Smooth muscle cell (in vitro differentiated cells): ENCODE measurements around the gene ADAMTS17. TPM values are rescaled to one million over a fixed set of nuclear protein-coding genes. Genes with fewer than 3 reads are reported as not detected.

Experiments
- DNase-seq: peaks from one replicate; lab custom pipeline; 2025; ENCODE audit not compliant: unreplicated experiment; lab: John Stamatoyannopoulos, UW
- H2AFZ ChIP-seq: fragments of 200-600 bp; sonication (generic); 2 replicates; pipeline ENCODE4 v1.6.0; 2016; ENCODE audit warnings: antibody characterized with exemption, low read depth, mild to moderate bottlenecking
- H3F3A ChIP-seq: fragments of 200-600 bp; sonication (generic); 2 replicates; pipeline ENCODE4 v1.6.0; 2017; ENCODE audit warnings: antibody characterized with exemption, low read depth
- H3K27ac ChIP-seq: fragments of 200-600 bp; sonication (generic); 2 replicates; pipeline ENCODE4 v1.5.1; 2016; ENCODE audit warnings: low read depth, mild to moderate bottlenecking
- H3K27me3 ChIP-seq: fragments of 200-600 bp; sonication (generic); 2 replicates; pipeline ENCODE4 v1.6.1; 2016; ENCODE audit warnings: low read depth, mild to moderate bottlenecking
- H3K36me3 ChIP-seq: fragments of 200-600 bp; sonication (generic); 2 replicates; pipeline ENCODE4 v1.5.1; 2016; ENCODE audit warnings: low read depth
- H3K4me1 ChIP-seq: fragments of 200-600 bp; sonication (generic); 2 replicates; pipeline ENCODE4 v1.5.1; 2016; ENCODE audit warnings: low read depth
- H3K4me2 ChIP-seq: fragments of 200-600 bp; sonication (generic); 2 replicates; pipeline ENCODE4 v1.6.0; 2016; ENCODE audit warnings: mild to moderate bottlenecking
- H3K4me3 ChIP-seq: fragments of 200-600 bp; sonication (generic); 2 replicates; pipeline ENCODE4 v1.5.1; 2016; ENCODE audit warnings: mild to moderate bottlenecking
- H3K79me2 ChIP-seq: fragments of 200-600 bp; sonication (generic); 2 replicates; pipeline ENCODE4 v1.6.0; 2016; ENCODE audit warnings: low read depth, mild to moderate bottlenecking
- H3K9ac ChIP-seq: fragments of 200-600 bp; sonication (generic); 2 replicates; pipeline ENCODE4 v1.6.0; 2016; ENCODE audit warnings: low read depth
- H3K9me3 ChIP-seq: fragments of 200-600 bp; sonication (generic); replicated peaks from 2 replicates; pipeline ENCODE4 v1.5.1; 2016; ENCODE audit warnings: low read depth
- H4K20me1 ChIP-seq: fragments of 200-600 bp; sonication (generic); 2 replicates; pipeline ENCODE4 v1.6.0; 2016; ENCODE audit warnings: low read depth
- CTCF ChIP-seq: fragments of 200-600 bp; sonication (generic); IDR thresholded peaks from 2 replicates; pipeline ENCODE4 v1.5.1; 2017; ENCODE audit warnings: borderline replicate concordance, mild to moderate bottlenecking, antibody characterized with exemption; ENCODE audit not compliant: insufficient read depth, poor library complexity, severe bottlenecking
- WGBS: methylation state at CpG from one replicate; pipeline ENCODE4 v1.1.7; 2016; ENCODE audit warnings: low lambda C conversion rate; 5-methylcytosine and 5-hydroxymethylcytosine counted together
- polyA plus RNA-seq: library from polyadenylated mRNA; unstranded; fragments of >200 nt; fragmentation: Nextera tagmentation; extraction: Ambion mirVana; gene quantifications from 2 replicates; pipeline ENCODE4 v1.2.1, GENCODE V29; 2016
- total RNA-seq: library from RNA; depleted of rRNA; stranded (reverse); fragments of >200 nt; gene quantifications from 2 replicates; pipeline ENCODE4 v1.2.3, GENCODE V29; 2014

Gene ADAMTS17
- total and polyA plus RNA-seq, 2 experiments from 2014 or later, result 0.63 to 3.1 TPM

DNA sequence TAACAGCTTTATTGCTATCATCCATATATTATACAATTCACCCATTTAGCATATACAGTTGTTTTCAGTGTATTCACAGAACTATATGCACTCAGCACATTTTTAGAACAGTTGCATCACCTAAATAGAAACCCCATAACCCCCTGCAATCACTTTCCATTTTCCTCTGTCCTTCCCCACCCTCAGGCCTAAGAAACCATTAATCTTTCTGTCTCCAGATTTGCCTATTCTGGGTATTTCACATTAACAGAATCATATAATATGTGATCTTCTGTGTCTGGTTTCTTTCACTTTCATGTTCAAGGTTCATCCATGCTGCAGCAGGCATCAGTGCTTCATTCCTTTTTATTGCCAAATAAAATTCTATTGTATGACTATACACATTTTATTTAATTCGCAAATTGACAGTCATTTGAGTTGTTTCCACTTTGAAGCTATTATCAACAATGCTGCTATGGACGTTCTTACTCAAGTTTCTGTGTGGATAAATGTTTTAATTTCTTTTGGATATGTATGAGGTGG is 39.8 kb downstream of the ADAMTS17 start:
- 86% methylated on average over 2 of the region's 2 CpGs for WGBS
- H3K36me3 ChIP-seq, result no peaks in the 10 kb centered on the region

GRCh38 chr15:100298257-100298656 is 43.5 kb downstream of the ADAMTS17 start:
- no peak for TF ChIP-seq CTCF
- no peaks in the 10 kb centered on the region for H3K36me3 ChIP-seq
- no peaks in the 10 kb centered on the region for H3F3A ChIP-seq
- 94% methylated on average over 7 of the region's 7 CpGs for WGBS
- no peaks in the 10 kb centered on the region for H3K4me1 ChIP-seq
- peaks cover 3% of the 10 kb centered on the region for H3K27me3 ChIP-seq
- DNase-seq, result no peak
- no peaks in the 10 kb centered on the region for H3K9me3 ChIP-seq
- no peak overlapping the region for H3K4me3 ChIP-seq
- H3K79me2 ChIP-seq, result no peaks in the 10 kb centered on the region
- no peak overlapping the region for H3K4me2 ChIP-seq
- no peaks in the 10 kb centered on the region for H4K20me1 ChIP-seq
- H3K9ac ChIP-seq, result no peak overlapping the region
- no peak overlapping the region for H2AFZ ChIP-seq
- no peak overlapping the region for H3K27ac ChIP-seq

More for the DNA sequence above, 39.8 kb downstream of the ADAMTS17 start:
- no peaks in the 10 kb centered on the region for H3F3A ChIP-seq
- no peak for TF ChIP-seq CTCF
- no peak overlapping the region for H3K9ac ChIP-seq
- no peaks in the 10 kb centered on the region for H3K4me1 ChIP-seq
- H3K27me3 ChIP-seq, result no peaks in the 10 kb centered on the region
- H3K9me3 ChIP-seq, result no peaks in the 10 kb centered on the region
- H3K4me2 ChIP-seq, result no peak overlapping the region
- no peak overlapping the region for H2AFZ ChIP-seq
- H3K27ac ChIP-seq, result no peak overlapping the region
- H3K4me3 ChIP-seq, result no peak overlapping the region
- H3K79me2 ChIP-seq, result no peaks in the 10 kb centered on the region
- DNase-seq, result no peak
- H4K20me1 ChIP-seq, result no peaks in the 10 kb centered on the region

- Histone ChIP-seq H3F3A (no peaks in the 10 kb centered on the region), H3K36me3 (no peaks in the 10 kb centered on the region), H3K79me2 (no peaks in the 10 kb centered on the region), H3K4me1 (no peaks in the 10 kb centered on the region), H2AFZ (no peak overlapping the region), H4K20me1 (no peaks in the 10 kb centered on the region), H3K9me3 (no peaks in the 10 kb centered on the region), H3K4me2 (no peak overlapping the region), H3K4me3 (no peak overlapping the region), H3K27me3 (peaks cover 3% of the 10 kb centered on the region), H3K9ac (no peak overlapping the region), H3K27ac (no peak overlapping the region)
- 79% methylated on average over 9 of the region's 9 CpGs for WGBS
- no peak for DNase-seq
- no peak for TF ChIP-seq CTCF
These were observed 44.0 kb downstream of the ADAMTS17 start for GRCh38 chr15:100297812-100298211.

DNA sequence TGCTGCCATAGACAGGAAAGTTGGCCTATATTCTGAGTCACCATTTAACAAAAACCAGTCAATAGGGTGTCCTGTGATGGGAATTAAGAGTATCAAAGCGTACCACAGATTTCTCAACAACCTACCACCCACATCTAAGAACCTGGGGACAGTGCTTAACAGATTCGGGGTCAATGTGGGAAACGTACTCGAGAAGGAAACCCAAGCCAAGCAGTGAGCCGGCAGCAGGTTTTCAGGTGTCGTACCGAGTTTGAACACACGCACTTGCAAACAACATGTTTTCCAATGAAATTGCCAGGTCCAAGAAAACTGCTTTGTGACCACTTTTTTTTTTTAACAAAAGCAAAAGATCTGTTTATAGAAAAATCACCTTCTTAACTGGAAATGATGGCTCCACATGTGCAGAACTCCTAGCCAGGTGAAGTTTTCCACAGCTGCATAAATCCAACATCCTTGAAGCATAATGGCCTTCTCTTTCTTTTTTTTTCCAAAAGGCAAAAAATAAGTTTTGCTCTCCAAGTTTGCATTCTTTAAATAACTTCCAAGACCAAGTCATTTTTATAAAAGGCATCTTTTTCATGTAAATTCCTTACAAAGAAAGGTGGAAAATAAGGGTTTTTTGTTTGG is 45.7 kb downstream of the ADAMTS17 start:
- Histone ChIP-seq H2AFZ (no peak overlapping the region), H3K9me3 (no peaks in the 10 kb centered on the region), H3K9ac (no peak overlapping the region), H3K79me2 (no peaks in the 10 kb centered on the region), H4K20me1 (no peaks in the 10 kb centered on the region), H3K36me3 (no peaks in the 10 kb centered on the region), H3K27ac (no peak overlapping the region), H3F3A (no peaks in the 10 kb centered on the region), H3K4me2 (no peak overlapping the region), H3K27me3 (peaks cover 3% of the 10 kb centered on the region), H3K4me1 (no peaks in the 10 kb centered on the region), H3K4me3 (no peak overlapping the region)
- TF ChIP-seq CTCF, result no peak
- WGBS, result 99% methylated on average over 8 of the region's 8 CpGs
- DNase-seq, result no peak
